Testis (tissue), 2 donors: ENCODE measurements around the gene CETP.

ENCODE experiments used
- CTCF ChIP-seq, 3 experiments: fragments of 450-650 bp in 2 of 3; fragments of 200-600 bp in 1 of 3; sonication (generic) in 1 of 3; IDR thresholded peaks; one replicate each; pipeline ENCODE4 v1.5.1; 2016 to 2019; ENCODE audit warnings: antibody characterized with exemption in 3 of 3, mild to moderate bottlenecking in 2 of 3, moderate library complexity in 1 of 3
- POLR2A ChIP-seq: fragments of 450-650 bp; IDR thresholded peaks from one replicate; pipeline ENCODE4 v1.6.1; 2017; ENCODE audit warnings: antibody characterized with exemption, mild to moderate bottlenecking, moderate library complexity

- no peak for TF ChIP-seq CTCF (IDR thresholded peaks at IDR 0.05)
- TF ChIP-seq POLR2A = no peak
Measured at GRCh38 chr16:56989988-56990387, 28.2 kb downstream of the CETP start.
